ENCODE results near the gene RABGAP1L.

RABGAP1L gene

DNA sequence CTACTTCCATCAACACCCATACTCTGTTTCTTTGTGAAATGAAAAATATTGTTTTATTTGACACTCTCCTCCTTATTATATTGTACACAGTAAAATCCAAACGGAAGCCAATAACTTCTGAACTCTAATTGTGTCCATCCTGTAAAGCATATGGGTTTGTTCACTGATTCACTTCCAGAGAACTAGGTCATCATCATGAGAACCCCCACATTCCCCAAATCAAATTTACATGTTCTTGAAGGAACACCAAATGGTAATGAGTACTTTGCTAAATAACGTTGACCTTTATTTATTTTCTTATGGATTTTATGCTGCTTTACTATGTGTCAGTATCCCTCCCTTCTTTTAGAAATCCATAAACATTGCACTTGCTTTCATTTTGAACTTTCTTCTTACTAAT, 627.0 kb downstream of the RABGAP1L start:
- Histone ChIP-seq H3K9me3 (ENCODE audit: control extremely low read depth in 1 of 5, control insufficient read depth in 4 of 5, insufficient read depth in 2 of 5, low read depth in 1 of 5, low read length in 4 of 5) (no peaks in the 10 kb centered on the region), H3K4me3 (ENCODE audit: control insufficient read depth in 1 of 7, extremely low read depth in 1 of 7, insufficient read depth in 4 of 7, low read depth in 2 of 7, low read length in 6 of 7) (no peak overlapping the region), H3K4me1 (ENCODE audit: control extremely low read depth in 1 of 4, control insufficient read depth in 4 of 4, insufficient read depth in 4 of 4, low read length in 3 of 4) (peaks cover 7 to 27% (median 24%) of the 10 kb centered on the region in 4 experiments), H3K27me3 (replicated peaks in 2 of 5; ENCODE audit: control insufficient read depth in 4 of 5, insufficient read depth in 5 of 5, low read length in 4 of 5) (no peaks in the 10 kb centered on the region), H3K27ac (ENCODE audit: insufficient read depth in 1 of 2, low read depth in 1 of 2, low read length in 2 of 2, poor library complexity in 1 of 2, severe bottlenecking in 2 of 2) (no peak overlapping the region), H3K36me3 (ENCODE audit: control insufficient read depth in 4 of 4, insufficient read depth in 4 of 4, low read length in 3 of 4) (no peaks in the 10 kb centered on the region)
- WGBS (ENCODE audit: insufficient coverage): no CpG with 5 or more reads among the region's 2 CpGs
- CTCF ChIA-PET: interaction anchor here (0.6 kb wide), 1 partner anchor 10 kb away, joined by 3 read pairs; no protein-coding TSS in a partner anchor
- POLR2A ChIA-PET: no interaction called here
- no peak for DNase-seq

GRCh38 chr1:174786760-174787159, 627.4 kb downstream of the RABGAP1L start:
- ChIA-PET POLR2A (no interaction called here), CTCF (no interaction called here)
- WGBS (ENCODE audit: insufficient coverage): 94% methylated on average over 2 of the region's 4 CpGs

DNA sequence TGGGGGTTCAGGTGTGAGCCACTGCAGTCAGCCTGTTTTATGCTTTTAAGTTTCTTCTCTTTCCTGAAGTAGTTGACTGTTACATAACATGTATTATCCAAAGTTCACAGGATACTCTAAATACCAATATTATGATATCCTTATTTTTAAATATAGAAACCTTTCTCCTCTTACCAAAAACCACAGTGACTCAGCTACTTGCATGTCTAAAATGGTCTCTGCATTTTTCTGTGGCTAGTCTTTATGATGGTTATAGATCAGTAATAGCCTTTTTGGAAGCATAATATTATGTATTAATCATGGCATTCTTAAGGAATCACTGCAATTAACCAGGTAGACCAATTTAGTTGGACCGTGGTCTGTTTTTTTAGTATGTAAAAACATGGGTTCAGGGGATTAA, 629.7 kb downstream of the RABGAP1L start:
- Histone ChIP-seq H3K27ac (ENCODE audit: insufficient read depth in 1 of 2, low read depth in 1 of 2, low read length in 2 of 2, poor library complexity in 1 of 2, severe bottlenecking in 2 of 2) (peak overlapping the region in 1 of 2 experiments; percentile 16), H3K27me3 (replicated peaks in 2 of 5; ENCODE audit: control insufficient read depth in 4 of 5, insufficient read depth in 5 of 5, low read length in 4 of 5) (no peaks in the 10 kb centered on the region), H3K4me1 (ENCODE audit: control extremely low read depth in 1 of 4, control insufficient read depth in 4 of 4, insufficient read depth in 4 of 4, low read length in 3 of 4) (peaks cover 7 to 38% (median 31%) of the 10 kb centered on the region in 4 experiments), H3K36me3 (ENCODE audit: control insufficient read depth in 4 of 4, insufficient read depth in 4 of 4, low read length in 3 of 4) (no peaks in the 10 kb centered on the region), H3K9me3 (ENCODE audit: control extremely low read depth in 1 of 5, control insufficient read depth in 4 of 5, insufficient read depth in 2 of 5, low read depth in 1 of 5, low read length in 4 of 5) (no peaks in the 10 kb centered on the region), H3K4me3 (ENCODE audit: control insufficient read depth in 1 of 7, extremely low read depth in 1 of 7, insufficient read depth in 4 of 7, low read depth in 2 of 7, low read length in 6 of 7) (peak overlapping the region in 3 of 7 experiments; percentile 11 to 50 (median 16))
- ChIA-PET CTCF (interaction anchor here (1.7 to 2.0 kb wide), 3 partner anchors 11 to 188 kb away, joined by 3 to 6 read pairs (median 6); no protein-coding TSS in a partner anchor), POLR2A (interaction anchor here (0.9 to 1.1 kb wide), 2 partner anchors 11 to 179 kb away, joined by 3 read pairs; no protein-coding TSS in a partner anchor)
- WGBS (ENCODE audit: insufficient coverage): no CpG with 5 or more reads among the region's 1 CpG
- peak; percentile 33 to 87 (median 77) for DNase-seq

More at GRCh38 chr1:174786760-174787159, 627.4 kb downstream of the RABGAP1L start:
- no peak overlapping the region for H3K27ac ChIP-seq (ENCODE audit: insufficient read depth in 1 of 2, low read depth in 1 of 2, low read length in 2 of 2, poor library complexity in 1 of 2, severe bottlenecking in 2 of 2)
- no peak overlapping the region for H3K4me3 ChIP-seq (ENCODE audit: control insufficient read depth in 1 of 7, extremely low read depth in 1 of 7, insufficient read depth in 4 of 7, low read depth in 2 of 7, low read length in 6 of 7)
- no peaks in the 10 kb centered on the region for H3K9me3 ChIP-seq (ENCODE audit: control extremely low read depth in 1 of 5, control insufficient read depth in 4 of 5, insufficient read depth in 2 of 5, low read depth in 1 of 5, low read length in 4 of 5)
- H3K27me3 ChIP-seq (replicated peaks in 2 of 5; ENCODE audit: control insufficient read depth in 4 of 5, insufficient read depth in 5 of 5, low read length in 4 of 5): no peaks in the 10 kb centered on the region
- H3K4me1 ChIP-seq (ENCODE audit: control extremely low read depth in 1 of 4, control insufficient read depth in 4 of 4, insufficient read depth in 4 of 4, low read length in 3 of 4): peaks cover 7 to 31% (median 25%) of the 10 kb centered on the region in 4 experiments
- DNase-seq: no peak
- no peaks in the 10 kb centered on the region for H3K36me3 ChIP-seq (ENCODE audit: control insufficient read depth in 4 of 4, insufficient read depth in 4 of 4, low read length in 3 of 4)

DNA sequence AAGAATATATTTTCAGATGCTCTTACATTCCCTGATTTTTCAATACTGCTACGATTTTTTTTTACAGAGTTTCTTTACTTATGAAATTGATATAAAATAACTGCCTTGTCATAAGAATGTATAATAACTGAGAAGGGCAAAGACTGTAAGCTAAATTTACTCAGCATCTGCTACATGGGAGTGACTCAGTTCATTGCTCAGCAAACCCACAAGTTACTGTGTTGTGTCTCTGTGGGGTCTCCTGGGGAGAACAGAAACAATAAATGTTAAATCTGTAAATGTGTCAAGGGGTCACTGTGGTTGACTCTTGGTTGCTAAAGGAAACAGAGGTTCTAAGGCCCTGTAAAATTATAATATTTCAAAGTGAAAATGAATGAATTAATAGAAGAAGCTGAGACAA, 630.1 kb downstream of the RABGAP1L start:
- CTCF ChIA-PET: interaction anchor here (1.7 to 2.0 kb wide), 2 partner anchors 10 to 20 kb away, joined by 6 read pairs; no protein-coding TSS in a partner anchor
- peaks cover 7 to 38% (median 31%) of the 10 kb centered on the region in 4 experiments for H3K4me1 ChIP-seq (ENCODE audit: control extremely low read depth in 1 of 4, control insufficient read depth in 4 of 4, insufficient read depth in 4 of 4, low read length in 3 of 4)
- H3K9me3 ChIP-seq (ENCODE audit: control extremely low read depth in 1 of 5, control insufficient read depth in 4 of 5, insufficient read depth in 2 of 5, low read depth in 1 of 5, low read length in 4 of 5): no peaks in the 10 kb centered on the region
- H3K27ac ChIP-seq (ENCODE audit: insufficient read depth in 1 of 2, low read depth in 1 of 2, low read length in 2 of 2, poor library complexity in 1 of 2, severe bottlenecking in 2 of 2): no peak overlapping the region
- no CpG with 5 or more reads among the region's 1 CpG for WGBS (ENCODE audit: insufficient coverage)
- POLR2A ChIA-PET: interaction anchor here (0.9 kb wide), 1 partner anchor 179 kb away, joined by 3 read pairs; no protein-coding TSS in a partner anchor
- H3K27me3 ChIP-seq (replicated peaks in 2 of 5; ENCODE audit: control insufficient read depth in 4 of 5, insufficient read depth in 5 of 5, low read length in 4 of 5): no peaks in the 10 kb centered on the region
- peak in 2 of 3 donors; percentile 79 to 86 for DNase-seq
- H3K4me3 ChIP-seq (ENCODE audit: control insufficient read depth in 1 of 7, extremely low read depth in 1 of 7, insufficient read depth in 4 of 7, low read depth in 2 of 7, low read length in 6 of 7): peak overlapping the region in 1 of 7 experiments; percentile 16
- no peaks in the 10 kb centered on the region for H3K36me3 ChIP-seq (ENCODE audit: control insufficient read depth in 4 of 4, insufficient read depth in 4 of 4, low read length in 3 of 4)

- H3K36me3 ChIP-seq (ENCODE audit: control insufficient read depth in 4 of 4, insufficient read depth in 4 of 4, low read length in 3 of 4): no peaks in the 10 kb centered on the region
- no peak overlapping the region for H3K27ac ChIP-seq (ENCODE audit: insufficient read depth in 1 of 2, low read depth in 1 of 2, low read length in 2 of 2, poor library complexity in 1 of 2, severe bottlenecking in 2 of 2)
- CTCF ChIA-PET: interaction anchor here (1.0 to 1.4 kb wide), 3 partner anchors 8 to 193 kb away, joined by 3 to 4 read pairs (median 4); no protein-coding TSS in a partner anchor
- no peaks in the 10 kb centered on the region for H3K9me3 ChIP-seq (ENCODE audit: control extremely low read depth in 1 of 5, control insufficient read depth in 4 of 5, insufficient read depth in 2 of 5, low read depth in 1 of 5, low read length in 4 of 5)
- no peaks in the 10 kb centered on the region for H3K27me3 ChIP-seq (replicated peaks in 2 of 5; ENCODE audit: control insufficient read depth in 4 of 5, insufficient read depth in 5 of 5, low read length in 4 of 5)
- H3K4me3 ChIP-seq (ENCODE audit: control insufficient read depth in 1 of 7, extremely low read depth in 1 of 7, insufficient read depth in 4 of 7, low read depth in 2 of 7, low read length in 6 of 7): no peak overlapping the region
- peak in 2 of 3 donors; percentile 16 to 18 for DNase-seq
- H3K4me1 ChIP-seq (ENCODE audit: control extremely low read depth in 1 of 4, control insufficient read depth in 4 of 4, insufficient read depth in 4 of 4, low read length in 3 of 4): peaks cover 7 to 38% (median 31%) of the 10 kb centered on the region in 4 experiments
- WGBS (ENCODE audit: insufficient coverage): 0% methylated on average over 1 of the region's 2 CpGs
- POLR2A ChIA-PET: no interaction called here
These were observed 632.5 kb downstream of the RABGAP1L start for GRCh38 chr1:174791863-174792262.

GRCh38 chr1:174794861-174795260, 635.5 kb downstream of the RABGAP1L start:
- no peaks in the 10 kb centered on the region for H3K9me3 ChIP-seq (ENCODE audit: control extremely low read depth in 1 of 5, control insufficient read depth in 4 of 5, insufficient read depth in 2 of 5, low read depth in 1 of 5, low read length in 4 of 5)
- DNase-seq: no peak
- H3K4me1 ChIP-seq (ENCODE audit: control extremely low read depth in 1 of 4, control insufficient read depth in 4 of 4, insufficient read depth in 4 of 4, low read length in 3 of 4): peaks cover 0 to 20% (median 13%) of the 10 kb centered on the region in 4 experiments
- H3K27me3 ChIP-seq (replicated peaks in 2 of 5; ENCODE audit: control insufficient read depth in 4 of 5, insufficient read depth in 5 of 5, low read length in 4 of 5): no peaks in the 10 kb centered on the region
- no CpG with 5 or more reads among the region's 1 CpG for WGBS (ENCODE audit: insufficient coverage)
- ChIA-PET POLR2A (no interaction called here), CTCF (no interaction called here)
- H3K27ac ChIP-seq (ENCODE audit: insufficient read depth in 1 of 2, low read depth in 1 of 2, low read length in 2 of 2, poor library complexity in 1 of 2, severe bottlenecking in 2 of 2): no peak overlapping the region
- no peak overlapping the region for H3K4me3 ChIP-seq (ENCODE audit: control insufficient read depth in 1 of 7, extremely low read depth in 1 of 7, insufficient read depth in 4 of 7, low read depth in 2 of 7, low read length in 6 of 7)
- H3K36me3 ChIP-seq (ENCODE audit: control insufficient read depth in 4 of 4, insufficient read depth in 4 of 4, low read length in 3 of 4): no peaks in the 10 kb centered on the region

DNA sequence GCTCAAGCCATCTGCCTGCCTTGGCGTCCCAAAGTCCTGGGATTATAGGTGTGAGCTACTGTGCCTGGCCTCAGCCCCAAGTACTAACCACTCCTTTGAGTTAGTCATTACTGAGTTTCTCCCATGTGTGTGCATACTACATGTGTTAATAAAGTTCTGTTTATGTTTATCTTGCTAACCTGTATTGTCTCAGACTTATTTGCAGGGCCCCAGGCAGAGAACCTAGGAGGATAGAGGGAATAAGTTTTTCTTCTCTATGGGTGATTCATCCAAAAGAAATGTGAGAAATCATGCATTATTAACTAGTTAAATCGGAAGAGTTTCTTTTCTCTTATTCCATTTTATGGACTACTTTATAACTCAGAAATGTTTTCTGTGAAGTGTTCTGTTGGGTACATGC, 636.5 kb downstream of the RABGAP1L start:
- no peak overlapping the region for H3K4me3 ChIP-seq (ENCODE audit: control insufficient read depth in 1 of 7, extremely low read depth in 1 of 7, insufficient read depth in 4 of 7, low read depth in 2 of 7, low read length in 6 of 7)
- no CpG with 5 or more reads among the region's 2 CpGs for WGBS (ENCODE audit: insufficient coverage)
- H3K9me3 ChIP-seq (ENCODE audit: control extremely low read depth in 1 of 5, control insufficient read depth in 4 of 5, insufficient read depth in 2 of 5, low read depth in 1 of 5, low read length in 4 of 5): no peaks in the 10 kb centered on the region
- no peak for DNase-seq
- H3K4me1 ChIP-seq (ENCODE audit: control extremely low read depth in 1 of 4, control insufficient read depth in 4 of 4, insufficient read depth in 4 of 4, low read length in 3 of 4): peaks cover 4 to 26% (median 18%) of the 10 kb centered on the region in 4 experiments
- H3K36me3 ChIP-seq (ENCODE audit: control insufficient read depth in 4 of 4, insufficient read depth in 4 of 4, low read length in 3 of 4): no peaks in the 10 kb centered on the region
- ChIA-PET POLR2A (no interaction called here), CTCF (no interaction called here)
- no peak overlapping the region for H3K27ac ChIP-seq (ENCODE audit: insufficient read depth in 1 of 2, low read depth in 1 of 2, low read length in 2 of 2, poor library complexity in 1 of 2, severe bottlenecking in 2 of 2)
- H3K27me3 ChIP-seq (replicated peaks in 2 of 5; ENCODE audit: control insufficient read depth in 4 of 5, insufficient read depth in 5 of 5, low read length in 4 of 5): no peaks in the 10 kb centered on the region
